Activated CD4-positive, alpha-beta T cell treated with anti-CD3 and anti-CD28 coated beads for 24 hours (primary cell): ENCODE measurements around the gene CKS2.
"Not testable (repeated sequence)": the region's sequence is repeated elsewhere in the genome, so short reads cannot be mapped to it uniquely, and the experiment has no call there.

Experiments used
- DNase-seq, 2 donors: peaks; one replicate each; pipeline ENCODE4 v3.0.0-alpha.2; 2020; ENCODE audit warnings: low read depth in 2 of 2

The CKS2 gene

GRCh38 chr9:89310475-89311345 lies at the start of gene CKS2:
Gene CKS2 (plus strand): TSS chr9:89311195. CDS start chr9:89311293, 98 bp downstream.
- peak; percentile 99 for DNase-seq

- no peak for DNase-seq
Observed at GRCh38 chr9:89273528-89274279, 37.3 kb upstream of the CKS2 start.

GRCh38 chr9:89274838-89275237 lies 36.2 kb upstream of the CKS2 start:
- DNase-seq: no peak

- DNase-seq: not testable (repeated sequence)
Observed at GRCh38 chr9:89276040-89276439, 35.0 kb upstream of the CKS2 start.

- DNase-seq: no peak
Observed at GRCh38 chr9:89277043-89277442, 34.0 kb upstream of the CKS2 start.

- no peak for DNase-seq
Observed at GRCh38 chr9:89277454-89277853, 33.5 kb upstream of the CKS2 start.

GRCh38 chr9:89278551-89278950 lies 32.4 kb upstream of the CKS2 start:
- no peak for DNase-seq

- DNase-seq: peak in 1 of 2 donors; percentile 22
Observed at GRCh38 chr9:89278997-89279739, 31.8 kb upstream of the CKS2 start.

GRCh38 chr9:89281106-89281505 lies 29.9 kb upstream of the CKS2 start:
- DNase-seq: no peak

GRCh38 chr9:89282248-89282968 lies 28.6 kb upstream of the CKS2 start:
- not testable (repeated sequence) for DNase-seq

- DNase-seq: no peak
Observed at GRCh38 chr9:89284076-89284475, 26.9 kb upstream of the CKS2 start.

- DNase-seq: no peak
Observed at GRCh38 chr9:89291741-89292140, 19.3 kb upstream of the CKS2 start.

- DNase-seq: no peak
Observed at GRCh38 chr9:89293014-89293413, 18.0 kb upstream of the CKS2 start.

GRCh38 chr9:89295400-89295799 lies 15.6 kb upstream of the CKS2 start:
- DNase-seq: no peak

- DNase-seq: not testable (repeated sequence)
Observed at GRCh38 chr9:89301996-89302395, 9.0 kb upstream of the CKS2 start.

GRCh38 chr9:89304020-89304833 lies 6.8 kb upstream of the CKS2 start:
- DNase-seq: no peak

GRCh38 chr9:89304834-89305188 lies 6.2 kb upstream of the CKS2 start:
- no peak for DNase-seq

- DNase-seq: no peak
Observed at GRCh38 chr9:89305868-89306267, 5.1 kb upstream of the CKS2 start.

- DNase-seq: no peak
Observed at GRCh38 chr9:89309166-89309565, 1.8 kb upstream of the CKS2 start.

GRCh38 chr9:89309608-89310474 lies 1.2 kb upstream of the CKS2 start:
- DNase-seq: no peak
